ENCODE results near the gene ETDA.

- TF ChIP-seq SIRT6 (IDR thresholded peaks at IDR 0.05; ENCODE audit: low read length) (no peak), TCF12 (IDR thresholded peaks at IDR 0.05; ENCODE audit: low read depth, low read length) (no peak), TEAD4 (IDR thresholded peaks at IDR 0.05; ENCODE audit: low read depth, low read length) (no peak), CBX8 (IDR thresholded peaks at IDR 0.05; ENCODE audit: borderline replicate concordance, low read depth, low read length) (no peak), E2F6 (IDR thresholded peaks at IDR 0.05) (no peak), YY1 (IDR thresholded peaks at IDR 0.05; ENCODE audit: low read depth, low read length) (no peak), MAFK (IDR thresholded peaks at IDR 0.05; ENCODE audit: low read depth, low read length) (no peak)
- TF ChIP-seq, protein P1, sequence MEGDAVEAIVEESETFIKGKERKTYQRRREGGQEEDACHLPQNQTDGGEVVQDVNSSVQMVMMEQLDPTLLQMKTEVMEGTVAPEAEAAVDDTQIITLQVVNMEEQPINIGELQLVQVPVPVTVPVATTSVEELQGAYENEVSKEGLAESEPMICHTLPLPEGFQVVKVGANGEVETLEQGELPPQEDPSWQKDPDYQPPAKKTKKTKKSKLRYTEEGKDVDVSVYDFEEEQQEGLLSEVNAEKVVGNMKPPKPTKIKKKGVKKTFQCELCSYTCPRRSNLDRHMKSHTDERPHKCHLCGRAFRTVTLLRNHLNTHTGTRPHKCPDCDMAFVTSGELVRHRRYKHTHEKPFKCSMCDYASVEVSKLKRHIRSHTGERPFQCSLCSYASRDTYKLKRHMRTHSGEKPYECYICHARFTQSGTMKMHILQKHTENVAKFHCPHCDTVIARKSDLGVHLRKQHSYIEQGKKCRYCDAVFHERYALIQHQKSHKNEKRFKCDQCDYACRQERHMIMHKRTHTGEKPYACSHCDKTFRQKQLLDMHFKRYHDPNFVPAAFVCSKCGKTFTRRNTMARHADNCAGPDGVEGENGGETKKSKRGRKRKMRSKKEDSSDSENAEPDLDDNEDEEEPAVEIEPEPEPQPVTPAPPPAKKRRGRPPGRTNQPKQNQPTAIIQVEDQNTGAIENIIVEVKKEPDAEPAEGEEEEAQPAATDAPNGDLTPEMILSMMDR (IDR thresholded peaks at IDR 0.05; ENCODE audit: control extremely low read depth in 1 of 3, insufficient read depth in 1 of 3, low read depth in 1 of 3, low read length in 3 of 3), result no peak
- TF ChIP-seq, protein P2, sequence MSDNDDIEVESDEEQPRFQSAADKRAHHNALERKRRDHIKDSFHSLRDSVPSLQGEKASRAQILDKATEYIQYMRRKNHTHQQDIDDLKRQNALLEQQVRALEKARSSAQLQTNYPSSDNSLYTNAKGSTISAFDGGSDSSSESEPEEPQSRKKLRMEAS (IDR thresholded peaks at IDR 0.05), result no peak
- TF ChIP-seq, protein P3, sequence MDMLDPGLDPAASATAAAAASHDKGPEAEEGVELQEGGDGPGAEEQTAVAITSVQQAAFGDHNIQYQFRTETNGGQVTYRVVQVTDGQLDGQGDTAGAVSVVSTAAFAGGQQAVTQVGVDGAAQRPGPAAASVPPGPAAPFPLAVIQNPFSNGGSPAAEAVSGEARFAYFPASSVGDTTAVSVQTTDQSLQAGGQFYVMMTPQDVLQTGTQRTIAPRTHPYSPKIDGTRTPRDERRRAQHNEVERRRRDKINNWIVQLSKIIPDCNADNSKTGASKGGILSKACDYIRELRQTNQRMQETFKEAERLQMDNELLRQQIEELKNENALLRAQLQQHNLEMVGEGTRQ (IDR thresholded peaks at IDR 0.05; ENCODE audit: low read length), result no peak
Measured at GRCh38 chrX:135275973-135276372, 24.1 kb downstream of the ETDA start.

Measured in H1 (cell line).